HuH-7 (cell line): Measurements from ENCODE around the gene SPOCK3.

ENCODE experiments used
- DNase-seq: peaks from one replicate; pipeline ENCODE4 v3.0.0; 2011; ENCODE audit warnings: low spot score

SPOCK3 gene

GRCh38 chr4:167176723-167177367 is 57.4 kb downstream of the SPOCK3 start:
- DNase-seq: no peak

GRCh38 chr4:167171928-167172327 is 62.4 kb downstream of the SPOCK3 start:
- DNase-seq: no peak

GRCh38 chr4:167168611-167169010 is 65.7 kb downstream of the SPOCK3 start:
- DNase-seq: no peak

- no peak for DNase-seq
Measured at GRCh38 chr4:167150587-167150986, 83.7 kb downstream of the SPOCK3 start.

- no peak for DNase-seq
Measured at GRCh38 chr4:167144605-167145004, 89.7 kb downstream of the SPOCK3 start.

DNA sequence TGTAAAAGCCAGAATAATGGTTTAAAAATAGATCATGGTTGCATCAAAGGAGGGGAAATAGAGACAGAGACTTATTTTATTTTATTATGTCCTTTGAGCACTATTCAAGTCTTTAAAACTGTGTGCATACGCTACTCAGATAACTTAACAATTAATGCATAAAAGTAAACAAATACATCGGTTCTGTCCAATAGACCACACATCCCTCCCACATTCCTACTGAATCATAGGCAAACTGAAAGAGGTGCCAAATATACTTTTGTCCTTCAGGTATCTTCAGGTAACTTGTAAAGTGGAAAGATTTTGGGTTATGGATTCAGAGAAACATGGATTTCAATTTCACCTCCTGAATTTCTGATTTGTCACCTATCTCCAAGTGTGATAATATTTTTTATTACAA is 91.3 kb downstream of the SPOCK3 start:
- no peak for DNase-seq

GRCh38 chr4:167136270-167136669 is 98.0 kb downstream of the SPOCK3 start:
- no peak for DNase-seq

- DNase-seq: no peak
Measured at GRCh38 chr4:167129146-167129545, 105.1 kb downstream of the SPOCK3 start.

DNA sequence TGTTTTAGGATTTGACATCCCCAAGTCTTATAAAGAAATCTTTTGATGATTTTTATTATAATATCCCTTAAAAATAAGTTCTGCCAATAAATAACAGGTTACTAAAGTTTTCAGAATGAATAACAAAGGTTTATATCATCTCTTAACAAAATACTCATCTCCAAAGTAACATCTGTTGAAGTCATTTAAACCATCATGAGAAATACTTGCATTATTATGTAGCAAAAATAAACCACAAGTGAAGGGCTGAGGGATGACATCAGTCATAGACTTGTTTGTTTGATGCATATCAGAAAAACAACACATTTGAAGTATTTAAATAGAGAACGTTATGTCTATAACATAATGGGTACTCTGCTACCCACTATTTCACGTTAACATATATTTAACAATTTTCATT is 114.9 kb downstream of the SPOCK3 start:
- no peak for DNase-seq

GRCh38 chr4:167117273-167117672 is 117.0 kb downstream of the SPOCK3 start:
- DNase-seq: no peak

DNA sequence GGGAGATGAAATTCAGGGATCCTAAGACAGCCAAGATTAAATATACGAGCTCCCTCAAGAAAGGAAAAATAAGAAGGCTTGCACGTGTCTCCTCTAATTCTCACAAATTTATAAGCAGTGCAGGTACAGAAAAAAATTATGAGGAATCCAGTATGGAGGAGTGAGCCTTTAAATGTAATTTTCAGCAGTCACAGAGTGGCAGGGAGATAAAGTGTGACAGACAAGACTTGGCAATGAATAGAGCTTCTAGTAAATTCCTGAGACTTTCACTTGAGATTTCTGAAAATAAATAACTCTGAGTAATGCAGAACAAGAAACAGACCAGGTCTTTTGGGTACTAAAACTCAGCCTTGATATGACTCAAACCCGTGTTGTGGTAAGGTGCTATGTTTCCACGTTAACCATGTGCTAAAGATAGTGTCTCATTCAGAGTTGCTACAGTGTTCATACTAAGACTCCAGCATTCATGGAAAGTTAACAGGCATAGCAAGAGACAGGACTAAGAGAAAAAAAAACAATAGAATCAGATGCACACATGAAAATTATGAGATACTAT is 119.8 kb downstream of the SPOCK3 start:
- no peak for DNase-seq

DNA sequence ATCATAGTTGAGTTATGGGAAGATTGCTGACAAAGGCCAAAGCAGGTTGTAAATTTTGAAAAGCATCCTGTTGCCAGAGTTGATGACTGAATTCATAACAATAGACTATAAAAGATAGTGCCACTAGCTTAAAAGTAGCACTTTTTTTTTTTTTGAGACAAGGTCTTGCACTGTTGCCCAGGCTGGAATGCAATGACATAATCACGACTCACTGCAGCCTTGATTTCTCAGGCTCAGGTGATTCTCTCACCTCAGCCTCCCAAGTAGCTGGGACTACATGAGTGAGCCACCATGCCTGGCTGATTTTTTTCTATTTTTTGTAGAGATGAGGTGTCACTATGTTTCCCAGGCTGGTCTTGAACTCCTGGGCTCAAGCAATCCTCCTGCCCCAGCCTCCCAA is 122.7 kb downstream of the SPOCK3 start:
- no peak for DNase-seq

DNA sequence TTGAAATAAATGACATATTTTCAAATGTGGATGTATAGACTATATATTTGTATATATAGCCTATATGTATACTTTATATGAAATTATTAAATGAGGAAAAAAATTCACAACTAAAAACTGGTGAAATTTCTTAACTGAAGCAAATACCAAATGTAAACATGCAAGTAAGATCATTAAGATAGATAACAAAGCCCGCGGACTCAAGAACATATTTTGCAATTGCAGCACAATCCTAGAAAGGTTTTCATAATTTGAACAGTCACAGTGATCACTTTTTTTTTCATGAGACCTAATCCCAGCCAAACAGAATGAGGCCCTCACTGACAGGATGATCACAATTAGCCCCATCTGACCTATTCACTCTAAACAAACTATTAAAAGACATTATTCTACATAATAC is 123.2 kb downstream of the SPOCK3 start:
- no peak for DNase-seq

GRCh38 chr4:167109859-167110258 is 124.4 kb downstream of the SPOCK3 start:
- no peak for DNase-seq

GRCh38 chr4:167105857-167106256 is 128.4 kb downstream of the SPOCK3 start:
- DNase-seq: no peak

GRCh38 chr4:167102475-167102874 is 131.8 kb downstream of the SPOCK3 start:
- DNase-seq: no peak

- DNase-seq: no peak
Measured at GRCh38 chr4:167101035-167101434, 133.3 kb downstream of the SPOCK3 start.

DNA sequence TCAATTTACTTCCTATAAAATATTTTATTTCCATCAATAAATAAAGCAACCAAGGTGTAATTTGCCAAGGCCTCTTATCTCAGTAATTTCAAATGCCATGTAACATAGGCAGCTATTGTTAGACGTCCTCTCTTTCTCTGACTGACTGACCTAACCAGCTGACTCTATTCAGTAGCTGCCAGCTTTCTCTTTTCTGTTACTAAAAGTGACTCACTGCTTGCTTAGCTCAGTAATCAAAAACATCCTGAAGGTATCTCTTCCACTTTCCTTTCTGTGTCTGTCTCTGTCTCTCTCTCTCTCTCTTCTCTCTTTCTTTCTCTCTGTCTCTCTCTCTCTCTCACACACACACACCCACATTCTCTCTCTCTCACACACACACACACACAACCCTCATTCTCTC is 134.2 kb downstream of the SPOCK3 start:
- DNase-seq: no peak

GRCh38 chr4:167088115-167088514 is 146.2 kb downstream of the SPOCK3 start:
- DNase-seq: no peak

- DNase-seq: no peak
Measured at GRCh38 chr4:167084321-167084720, 150.0 kb downstream of the SPOCK3 start.

DNA sequence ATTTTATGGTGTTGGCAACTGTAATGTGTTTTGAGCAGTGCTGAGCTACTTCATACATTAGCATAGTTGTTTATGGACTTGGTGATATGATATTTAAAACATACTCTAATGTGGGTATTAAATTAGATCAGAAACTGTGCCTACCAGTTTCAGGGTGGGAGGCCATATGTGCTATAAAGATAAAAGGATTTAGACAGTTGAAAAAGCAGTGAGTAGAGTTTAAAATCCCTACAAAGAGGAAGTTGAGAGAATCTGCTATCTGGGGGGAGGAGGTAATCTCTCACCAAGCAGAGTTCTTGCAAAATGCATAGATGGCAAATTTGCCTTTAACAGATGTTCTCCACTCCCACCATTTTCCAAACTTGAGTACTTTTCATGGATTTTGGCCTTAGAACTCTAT is 154.5 kb downstream of the SPOCK3 start:
- DNase-seq: no peak

GRCh38 chr4:167052631-167053091 is 181.6 kb downstream of the SPOCK3 start:
- no peak for DNase-seq

GRCh38 chr4:167049257-167049656 is 185.0 kb downstream of the SPOCK3 start:
- DNase-seq: no peak

GRCh38 chr4:167041524-167041923 is 192.8 kb downstream of the SPOCK3 start:
- no peak for DNase-seq
